ENCODE data around the gene RDH16.

GRCh38 chr12:56999456-56999855 lies 42.0 kb upstream of the RDH16 start:
- no peak for TF ChIP-seq POLR2A (IDR thresholded peaks at IDR 0.05)
- TF ChIP-seq CTCF (IDR thresholded peaks at IDR 0.05) = no peak

All from lower leg skin (tissue), 3 donors.